Right lobe of liver (tissue), 4 donors: ENCODE measurements around the gene NTHL1.

ENCODE experiments used
- POLR2A ChIP-seq: fragments of 450-650 bp; IDR thresholded peaks from one replicate; pipeline ENCODE4 v1.6.1; 2017; ENCODE audit warnings: antibody characterized with exemption, mild to moderate bottlenecking
- TF ChIP-seq, protein P1 (sequence below), 4 donors: fragments of 200-600 bp in 3 of 4; fragments of 450-650 bp in 1 of 4; IDR thresholded peaks; one replicate each; pipeline versions ENCODE4 v1.5.1 to v1.8.0; 2016 to 2022; ENCODE audit warnings: antibody characterized with exemption in 4 of 4, mild to moderate bottlenecking in 2 of 4
- donor health status: DM: no; HTN: no; CAD: no.
- donor health status: DM: no; HTN: no; CAD: no.
- donor health status: DM: no; HTN: yes; CAD: no.

GRCh38 chr16:2003231-2003826 is 44.3 kb downstream of the NTHL1 start:
- TF ChIP-seq, protein P1, sequence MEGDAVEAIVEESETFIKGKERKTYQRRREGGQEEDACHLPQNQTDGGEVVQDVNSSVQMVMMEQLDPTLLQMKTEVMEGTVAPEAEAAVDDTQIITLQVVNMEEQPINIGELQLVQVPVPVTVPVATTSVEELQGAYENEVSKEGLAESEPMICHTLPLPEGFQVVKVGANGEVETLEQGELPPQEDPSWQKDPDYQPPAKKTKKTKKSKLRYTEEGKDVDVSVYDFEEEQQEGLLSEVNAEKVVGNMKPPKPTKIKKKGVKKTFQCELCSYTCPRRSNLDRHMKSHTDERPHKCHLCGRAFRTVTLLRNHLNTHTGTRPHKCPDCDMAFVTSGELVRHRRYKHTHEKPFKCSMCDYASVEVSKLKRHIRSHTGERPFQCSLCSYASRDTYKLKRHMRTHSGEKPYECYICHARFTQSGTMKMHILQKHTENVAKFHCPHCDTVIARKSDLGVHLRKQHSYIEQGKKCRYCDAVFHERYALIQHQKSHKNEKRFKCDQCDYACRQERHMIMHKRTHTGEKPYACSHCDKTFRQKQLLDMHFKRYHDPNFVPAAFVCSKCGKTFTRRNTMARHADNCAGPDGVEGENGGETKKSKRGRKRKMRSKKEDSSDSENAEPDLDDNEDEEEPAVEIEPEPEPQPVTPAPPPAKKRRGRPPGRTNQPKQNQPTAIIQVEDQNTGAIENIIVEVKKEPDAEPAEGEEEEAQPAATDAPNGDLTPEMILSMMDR (IDR thresholded peaks at IDR 0.05) = no peak
- TF ChIP-seq POLR2A = no peak
